GM21526 (cell line): ENCODE measurements around the gene MRNIP.
"Not testable (repeated sequence)": the region's sequence is repeated elsewhere in the genome, so short reads cannot be mapped to it uniquely, and the experiment has no call there.

Source experiments
- ATAC-seq: cut with Tn5 transposase; IDR thresholded peaks from one replicate; pipeline ENCODE4 v1.9.1; 2021; ENCODE audit warnings: moderate library complexity; ENCODE audit not compliant: unreplicated experiment, low FRiP score

MRNIP gene

DNA sequence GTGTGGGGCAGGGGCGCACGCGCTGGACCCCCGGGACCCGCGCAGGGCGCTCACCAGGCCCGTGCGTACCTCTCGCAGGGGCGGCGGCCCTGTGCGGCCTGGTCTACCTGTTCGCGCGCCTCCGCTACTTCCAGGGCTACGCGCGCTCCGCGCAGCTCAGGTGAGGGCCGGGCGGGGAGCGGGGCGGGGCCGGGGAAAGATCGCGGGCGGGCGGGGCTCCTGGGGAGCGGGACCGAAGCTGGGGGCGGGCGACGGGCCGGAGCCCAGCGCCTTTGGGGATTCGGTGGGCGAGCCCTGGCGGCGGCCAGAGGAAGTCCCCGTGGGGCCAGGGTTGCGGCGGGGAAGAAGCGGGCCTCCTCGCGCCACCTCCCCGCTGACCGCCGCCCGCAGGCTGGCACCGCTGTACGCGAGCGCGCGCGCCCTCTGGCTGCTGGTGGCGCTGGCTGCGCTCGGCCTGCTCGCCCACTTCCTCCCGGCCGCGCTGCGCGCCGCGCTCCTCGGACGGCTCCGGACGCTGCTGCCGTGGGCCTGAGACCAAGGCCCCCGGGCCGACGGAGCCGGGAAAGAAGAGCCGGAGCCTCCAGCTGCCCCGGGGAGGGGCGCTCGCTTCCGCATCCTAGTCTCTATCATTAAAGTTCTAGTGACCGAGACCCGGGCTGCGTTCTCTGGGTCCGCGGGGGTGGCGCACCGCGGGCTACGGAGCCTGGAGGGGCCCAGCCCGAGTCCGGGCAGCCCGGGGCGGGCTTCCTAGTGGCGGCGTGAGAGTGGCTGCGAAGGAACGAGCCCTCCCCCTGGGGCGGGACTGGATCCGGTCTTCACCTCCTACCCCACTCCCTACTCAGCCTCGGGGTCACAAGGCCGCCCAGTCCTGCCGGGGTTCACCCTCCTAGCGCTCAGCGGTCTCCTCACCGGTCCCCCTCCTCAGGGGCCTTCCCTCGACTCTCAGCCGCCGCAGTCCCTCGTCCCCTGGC is 62.5 kb downstream of the MRNIP start:
- peak; percentile 64 for ATAC-seq

DNA sequence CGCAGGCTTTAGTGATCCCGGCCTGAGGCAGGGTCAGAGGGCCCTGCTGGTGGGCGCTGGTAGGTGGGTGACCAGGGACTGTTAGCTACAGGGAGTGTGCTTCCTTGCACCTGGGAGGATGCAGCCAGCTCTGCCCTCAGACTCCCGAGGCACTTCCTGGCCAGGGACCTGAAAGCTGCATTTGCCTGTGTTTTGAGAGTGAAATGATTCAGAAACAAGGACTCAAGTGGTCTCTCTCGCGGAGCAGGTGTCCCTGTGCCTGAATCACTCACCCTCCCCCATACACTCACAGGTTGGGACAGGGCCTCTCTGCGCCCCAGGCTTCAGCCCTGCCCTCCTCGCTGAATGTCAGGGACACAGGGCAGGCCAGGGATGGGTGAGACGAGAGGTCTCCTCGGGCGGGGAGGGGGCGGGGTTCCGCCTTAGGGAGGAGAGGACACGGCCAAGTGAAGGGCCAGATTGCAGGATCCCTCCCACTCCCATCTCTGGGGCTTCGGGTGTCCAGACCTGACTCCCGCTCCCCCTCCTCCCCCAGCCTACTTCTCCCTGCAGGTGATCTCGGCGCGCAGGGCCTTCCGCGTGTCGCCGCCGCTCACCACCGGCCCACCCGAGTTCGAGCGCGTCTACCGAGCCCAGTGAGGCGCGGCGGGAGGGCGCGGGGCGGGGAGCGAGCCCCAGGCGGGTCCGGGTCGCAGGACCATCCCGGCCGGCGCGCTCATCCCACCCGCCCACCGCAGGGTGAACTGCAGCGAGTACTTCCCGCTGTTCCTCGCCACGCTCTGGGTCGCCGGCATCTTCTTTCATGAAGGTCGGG is 63.4 kb downstream of the MRNIP start:
- ATAC-seq = no peak

DNA sequence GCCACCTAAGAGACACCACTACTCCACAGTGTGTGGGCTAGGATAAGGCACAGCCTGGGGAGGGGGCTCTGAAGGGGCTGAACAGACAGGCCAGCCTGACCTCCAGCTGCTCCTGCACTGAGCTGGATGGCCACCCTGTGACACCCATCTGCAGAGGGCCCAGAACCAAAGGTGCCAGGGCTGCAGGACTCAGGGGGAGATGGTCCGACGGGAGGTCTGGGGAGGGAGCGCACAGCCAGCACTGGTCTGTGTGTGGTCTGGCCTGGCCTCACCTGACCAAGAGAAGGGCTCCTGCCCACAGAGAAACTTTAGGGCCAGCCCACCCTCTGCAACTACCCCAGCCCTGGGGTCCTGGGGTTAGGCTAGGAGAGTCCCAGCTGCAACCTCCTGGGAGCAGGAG is 64.0 kb downstream of the MRNIP start:
- ATAC-seq = no peak

DNA sequence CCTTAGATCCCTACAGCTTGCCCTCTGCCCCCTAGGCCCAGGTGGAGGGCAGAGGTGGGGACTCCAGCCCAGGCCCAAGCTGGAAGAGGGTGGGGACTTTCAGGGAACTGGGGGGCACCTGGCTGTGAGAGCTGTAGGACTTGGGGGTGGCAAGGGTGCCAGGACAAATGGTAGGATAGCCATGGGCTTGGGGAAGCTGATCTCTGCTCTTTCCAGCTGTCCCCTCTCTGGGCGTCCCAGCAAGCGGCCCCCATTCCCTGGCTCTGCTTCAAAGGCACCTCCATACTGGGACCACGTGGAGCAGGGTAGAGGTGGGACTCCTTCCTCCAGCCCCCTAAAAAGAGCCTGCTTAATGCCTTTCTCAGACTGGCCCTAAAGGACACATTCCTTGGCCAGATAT is 64.4 kb downstream of the MRNIP start:
- ATAC-seq = no peak

DNA sequence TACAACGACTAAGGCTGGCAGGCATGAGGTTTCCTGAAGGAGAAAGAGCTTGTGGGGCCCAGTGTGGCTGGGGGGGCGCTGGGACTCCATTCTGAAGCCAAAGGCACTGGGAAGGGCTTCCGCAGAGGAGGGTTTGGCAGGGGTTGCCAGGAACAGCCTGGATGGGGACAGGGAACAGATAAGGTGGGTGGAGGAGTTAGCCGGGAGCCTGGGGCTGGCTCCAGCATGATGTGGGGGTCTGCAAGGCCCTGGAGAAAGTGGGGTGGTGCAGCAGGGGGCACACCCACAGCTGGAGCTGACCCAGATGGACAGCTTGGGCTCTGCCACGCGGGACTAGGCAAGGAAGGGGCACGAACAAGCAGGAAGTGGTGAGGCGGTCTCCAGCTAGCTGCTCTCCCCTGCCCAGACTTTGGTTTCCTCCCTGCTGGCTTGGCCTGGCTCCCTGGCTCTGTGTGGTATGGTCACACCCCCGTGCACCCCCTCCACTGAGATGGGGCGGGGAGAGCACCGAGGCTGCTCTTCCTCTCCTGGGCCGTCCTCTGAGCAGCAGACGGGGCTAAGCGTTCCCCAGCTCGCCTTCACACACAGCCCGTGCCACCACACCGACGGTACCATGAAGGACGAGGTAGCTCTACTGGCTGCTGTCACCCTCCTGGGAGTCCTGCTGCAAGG is 65.0 kb downstream of the MRNIP start, which contains the start of gene LTC4S:
Gene LTC4S, plus strand, starts transcription at position 519 of the 672 bp plus-strand sequence. Its CDS starts 95 bp downstream, at position 614.
- no peak for ATAC-seq

DNA sequence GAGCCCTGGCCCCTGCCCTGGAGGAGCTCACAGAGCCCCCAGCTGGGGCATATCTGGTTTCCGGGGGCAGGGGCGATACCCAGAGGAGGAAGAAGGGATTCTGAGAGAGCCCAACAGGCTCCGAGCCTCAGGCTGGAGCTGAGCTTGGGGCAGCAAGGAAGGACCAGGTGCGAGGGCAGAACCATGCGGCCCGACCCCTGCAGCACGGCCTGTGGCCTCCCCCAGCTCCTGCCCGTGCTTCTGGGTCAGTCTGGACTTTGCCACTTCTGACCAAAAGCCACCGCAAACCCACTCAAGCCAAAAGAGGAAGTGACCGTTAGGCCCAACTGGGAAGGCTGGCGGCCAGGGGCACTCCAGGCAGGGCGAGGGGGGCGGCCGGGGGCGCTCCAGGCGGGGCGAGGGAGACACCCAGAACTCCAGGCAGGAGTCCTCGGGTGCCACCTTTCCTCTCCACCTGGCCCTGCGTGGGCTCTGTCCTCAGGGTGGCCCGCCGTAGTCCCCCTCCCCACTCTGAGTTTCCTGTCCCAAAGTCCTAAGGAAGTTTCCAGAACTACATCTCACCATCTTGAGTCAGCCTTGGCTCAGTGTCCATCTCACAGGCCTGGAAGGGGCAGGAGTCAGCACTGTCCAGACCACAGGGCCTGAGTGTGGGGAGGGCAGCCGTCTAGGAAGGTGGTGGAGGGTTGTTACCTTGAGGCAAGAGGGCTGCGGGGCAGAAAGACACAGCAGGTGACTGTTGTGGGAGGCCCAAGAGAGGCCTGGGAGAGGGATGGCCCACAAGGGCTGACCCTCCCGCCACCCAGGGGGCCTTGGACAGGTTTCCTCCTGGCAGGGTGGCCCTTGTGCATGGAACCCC is 65.8 kb downstream of the MRNIP start:
- ATAC-seq = no peak

- ATAC-seq = no peak
These were observed 66.6 kb downstream of the MRNIP start for GRCh38 chr5:179791881-179792611.

DNA sequence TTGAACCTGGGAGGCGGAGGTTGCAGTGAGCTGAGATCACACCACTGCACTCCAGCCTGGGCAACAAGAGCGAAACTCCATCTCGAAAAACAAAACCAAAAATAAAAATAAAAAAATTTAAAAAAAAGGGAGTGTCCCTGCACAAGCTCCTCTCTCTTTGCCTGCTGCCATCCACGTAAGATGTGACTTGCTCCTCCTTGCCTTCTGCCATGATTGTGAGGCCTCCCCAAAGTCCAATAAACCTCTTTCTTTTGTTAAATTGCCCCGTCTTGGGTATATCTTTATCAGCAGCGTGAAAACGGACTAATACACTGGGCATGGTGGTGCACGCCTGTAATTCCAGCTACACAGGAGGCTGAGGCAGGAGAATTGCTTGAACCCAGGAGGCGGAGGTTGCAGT is 69.3 kb downstream of the MRNIP start:
- ATAC-seq = not testable (repeated sequence)

DNA sequence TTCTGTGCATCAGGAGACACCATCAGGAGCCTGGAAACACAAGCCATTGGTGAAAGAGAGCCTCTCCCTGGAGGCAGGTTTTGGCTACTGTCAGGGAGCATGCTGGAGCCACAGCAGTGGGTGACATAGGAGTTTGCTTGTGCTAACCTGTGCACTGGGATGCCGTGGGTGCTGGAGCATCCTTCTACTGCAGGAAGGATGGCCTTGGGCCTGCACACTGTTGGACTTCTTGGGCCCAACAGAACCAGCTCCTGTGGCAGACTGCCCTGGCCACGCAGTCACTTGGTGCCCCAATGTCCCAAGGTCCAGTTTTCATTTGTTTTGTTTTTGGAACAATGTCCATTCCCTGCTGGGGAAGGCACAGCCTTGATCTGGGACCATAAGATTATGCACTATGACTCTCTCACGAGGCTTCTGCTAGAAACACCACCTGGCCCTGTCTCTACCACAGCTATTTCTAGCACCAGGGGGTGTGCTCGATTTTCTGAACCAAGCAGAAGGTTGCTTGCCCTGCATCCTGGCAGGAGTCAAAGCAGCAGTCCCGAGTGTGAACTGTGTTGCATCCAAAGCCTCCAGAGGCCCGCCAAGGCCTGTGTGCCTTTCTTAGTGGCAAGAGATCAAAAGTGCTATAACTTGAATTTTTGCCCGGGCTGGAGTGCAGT is 70.3 kb downstream of the MRNIP start:
- ATAC-seq = no peak
